Measurements from ENCODE around the gene LRRC7. TPM values are rescaled to one million over a fixed set of nuclear protein-coding genes. Genes with fewer than 3 reads are reported as not detected.

Gene LRRC7
- total and polyA plus RNA-seq, 4 donors: 6.1 TPM; not detected in 3

DNA sequence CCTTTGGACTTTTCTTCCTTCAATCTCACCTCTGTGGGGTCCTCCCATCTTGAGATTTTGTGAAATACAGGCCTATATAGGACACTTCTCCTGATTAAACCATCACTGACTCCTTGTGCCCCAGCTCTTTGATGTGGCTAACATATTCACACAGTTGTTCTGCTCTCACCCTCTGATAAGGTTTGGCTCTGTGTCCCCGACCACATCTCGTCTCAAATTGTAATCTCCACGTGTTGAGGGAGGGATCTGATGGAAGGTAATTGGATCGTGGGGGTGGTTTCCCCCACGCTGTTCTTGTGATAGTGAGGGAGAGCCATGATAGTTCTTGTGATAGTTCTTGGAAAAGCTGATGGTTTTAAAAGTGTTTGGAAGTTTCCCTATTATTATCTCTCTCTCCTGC, 19.7 kb downstream of the LRRC7 start:
- ATAC-seq (ENCODE audit: insufficient read depth, low FRiP score): no peak
- Histone ChIP-seq H3K27ac (ENCODE audit: low read depth in 1 of 2, low read length in 1 of 2) (no peak overlapping the region), H3K36me3 (ENCODE audit: control insufficient read depth in 4 of 4, insufficient read depth in 4 of 4, low read length in 4 of 4) (no peaks in the 10 kb centered on the region), H3K9ac (ENCODE audit: insufficient read depth in 1 of 2, low read length in 2 of 2) (no peak overlapping the region), H3K4me3 (no peak overlapping the region), H3K27me3 (ENCODE audit: control insufficient read depth in 3 of 3, insufficient read depth in 3 of 3, low read length in 2 of 3) (no peaks in the 10 kb centered on the region), H3K4me1 (ENCODE audit: control insufficient read depth in 5 of 5, insufficient read depth in 5 of 5, low read length in 5 of 5) (peaks cover 0 to 10% (median 0%) of the 10 kb centered on the region in 5 donors), H3K9me3 (ENCODE audit: control insufficient read depth in 4 of 4, insufficient read depth in 3 of 4, low read length in 3 of 4) (no peaks in the 10 kb centered on the region)
- 60 to 77% methylated on average over 5 of the region's 5 CpGs for WGBS, 2 donors
- no peak for DNase-seq
- TF ChIP-seq, protein P1, sequence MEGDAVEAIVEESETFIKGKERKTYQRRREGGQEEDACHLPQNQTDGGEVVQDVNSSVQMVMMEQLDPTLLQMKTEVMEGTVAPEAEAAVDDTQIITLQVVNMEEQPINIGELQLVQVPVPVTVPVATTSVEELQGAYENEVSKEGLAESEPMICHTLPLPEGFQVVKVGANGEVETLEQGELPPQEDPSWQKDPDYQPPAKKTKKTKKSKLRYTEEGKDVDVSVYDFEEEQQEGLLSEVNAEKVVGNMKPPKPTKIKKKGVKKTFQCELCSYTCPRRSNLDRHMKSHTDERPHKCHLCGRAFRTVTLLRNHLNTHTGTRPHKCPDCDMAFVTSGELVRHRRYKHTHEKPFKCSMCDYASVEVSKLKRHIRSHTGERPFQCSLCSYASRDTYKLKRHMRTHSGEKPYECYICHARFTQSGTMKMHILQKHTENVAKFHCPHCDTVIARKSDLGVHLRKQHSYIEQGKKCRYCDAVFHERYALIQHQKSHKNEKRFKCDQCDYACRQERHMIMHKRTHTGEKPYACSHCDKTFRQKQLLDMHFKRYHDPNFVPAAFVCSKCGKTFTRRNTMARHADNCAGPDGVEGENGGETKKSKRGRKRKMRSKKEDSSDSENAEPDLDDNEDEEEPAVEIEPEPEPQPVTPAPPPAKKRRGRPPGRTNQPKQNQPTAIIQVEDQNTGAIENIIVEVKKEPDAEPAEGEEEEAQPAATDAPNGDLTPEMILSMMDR (IDR thresholded peaks at IDR 0.05; ENCODE audit: control extremely low read depth, extremely low read depth): no peak

DNA sequence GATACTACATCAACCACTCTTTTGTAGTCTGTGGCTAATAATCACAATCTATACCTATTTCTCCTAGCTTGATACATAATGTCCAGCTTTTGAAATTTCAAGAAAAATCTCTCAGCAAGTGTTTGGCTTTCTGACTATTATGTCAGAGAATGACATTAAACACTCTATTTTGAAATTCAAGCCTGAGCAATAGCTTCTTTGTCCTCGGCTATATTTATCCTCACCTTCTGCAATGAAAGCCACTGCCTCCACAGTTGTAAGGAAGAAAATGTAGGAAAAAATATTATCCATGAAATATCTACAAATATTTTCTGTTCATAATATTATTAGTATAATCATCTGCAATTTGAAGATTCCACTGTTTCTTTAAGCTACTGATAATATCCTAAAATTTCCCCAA, 22.1 kb downstream of the LRRC7 start:
- no peaks in the 10 kb centered on the region for H3K27me3 ChIP-seq (ENCODE audit: control insufficient read depth in 3 of 3, insufficient read depth in 3 of 3, low read length in 2 of 3)
- DNase-seq: no peak
- no peak overlapping the region for H3K27ac ChIP-seq (ENCODE audit: low read depth in 1 of 2, low read length in 1 of 2)
- TF ChIP-seq, protein P1 (IDR thresholded peaks at IDR 0.05; ENCODE audit: control extremely low read depth, extremely low read depth): no peak
- no peak overlapping the region for H3K4me3 ChIP-seq
- H3K9me3 ChIP-seq (ENCODE audit: control insufficient read depth in 4 of 4, insufficient read depth in 3 of 4, low read length in 3 of 4): no peaks in the 10 kb centered on the region
- no peak overlapping the region for H3K9ac ChIP-seq (ENCODE audit: insufficient read depth in 1 of 2, low read length in 2 of 2)
- ATAC-seq (ENCODE audit: insufficient read depth, low FRiP score): no peak
- no peaks in the 10 kb centered on the region for H3K36me3 ChIP-seq (ENCODE audit: control insufficient read depth in 4 of 4, insufficient read depth in 4 of 4, low read length in 4 of 4)
- peaks cover 0 to 10% (median 0%) of the 10 kb centered on the region in 5 donors for H3K4me1 ChIP-seq (ENCODE audit: control insufficient read depth in 5 of 5, insufficient read depth in 5 of 5, low read length in 5 of 5)
- WGBS, 2 donors: 88 to 94% methylated on average over 1 of the region's 1 CpG

DNA sequence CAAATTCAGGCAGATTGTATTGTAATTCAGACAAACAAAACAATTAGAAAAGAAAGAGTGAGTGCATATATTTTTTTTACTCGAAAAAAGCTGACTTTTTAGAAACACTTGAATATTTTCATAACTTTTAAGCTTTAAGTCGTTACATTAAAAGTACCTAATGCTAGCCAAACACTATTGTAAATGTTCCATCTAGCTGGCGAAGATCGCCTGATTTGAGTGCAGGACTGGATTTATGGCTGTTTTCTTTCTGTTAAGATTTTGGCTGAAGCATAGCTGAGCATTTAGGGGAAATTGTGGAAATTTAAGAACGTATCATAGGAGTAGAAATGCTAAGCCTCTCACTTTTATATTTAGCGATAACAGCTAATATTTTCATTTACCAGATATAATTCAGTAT, 24.6 kb downstream of the LRRC7 start:
- no peak overlapping the region for H3K9ac ChIP-seq (ENCODE audit: insufficient read depth in 1 of 2, low read length in 2 of 2)
- H3K4me1 ChIP-seq (ENCODE audit: control insufficient read depth in 5 of 5, insufficient read depth in 5 of 5, low read length in 5 of 5): no peaks in the 10 kb centered on the region
- no peaks in the 10 kb centered on the region for H3K27me3 ChIP-seq (ENCODE audit: control insufficient read depth in 3 of 3, insufficient read depth in 3 of 3, low read length in 2 of 3)
- TF ChIP-seq, protein P1 (IDR thresholded peaks at IDR 0.05; ENCODE audit: control extremely low read depth, extremely low read depth): no peak
- H3K36me3 ChIP-seq (ENCODE audit: control insufficient read depth in 4 of 4, insufficient read depth in 4 of 4, low read length in 4 of 4): no peaks in the 10 kb centered on the region
- H3K9me3 ChIP-seq (ENCODE audit: control insufficient read depth in 4 of 4, insufficient read depth in 3 of 4, low read length in 3 of 4): no peaks in the 10 kb centered on the region
- peak in 1 of 3 donors; percentile 32 for DNase-seq
- no peak overlapping the region for H3K4me3 ChIP-seq
- H3K27ac ChIP-seq (ENCODE audit: low read depth in 1 of 2, low read length in 1 of 2): no peak overlapping the region
- WGBS, 2 donors: 74 to 86% methylated on average over 6 of the region's 6 CpGs
- ATAC-seq (ENCODE audit: insufficient read depth, low FRiP score): no peak

DNA sequence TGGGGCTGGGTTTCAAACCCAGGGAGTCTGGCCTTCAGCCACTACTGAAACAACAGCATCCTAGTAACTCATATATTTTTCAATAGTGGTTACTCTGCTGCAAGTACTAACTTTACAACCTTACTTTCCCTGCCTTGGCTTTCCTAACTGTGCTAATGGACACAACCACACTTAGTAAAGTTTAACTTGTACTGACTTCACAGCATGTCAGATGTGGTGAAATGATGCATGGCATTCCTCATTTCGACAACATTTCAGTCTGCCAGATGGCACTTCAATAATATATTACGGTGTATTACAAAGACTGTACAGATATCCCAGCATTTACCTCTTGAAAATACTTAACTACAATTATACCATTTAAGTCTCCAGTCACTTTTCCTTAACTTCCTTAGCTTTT, 27.8 kb downstream of the LRRC7 start:
- TF ChIP-seq, protein P1 (IDR thresholded peaks at IDR 0.05; ENCODE audit: control extremely low read depth, extremely low read depth): no peak
- ATAC-seq (ENCODE audit: insufficient read depth, low FRiP score) (no peak), DNase-seq (no peak)
- Histone ChIP-seq H3K27me3 (ENCODE audit: control insufficient read depth in 3 of 3, insufficient read depth in 3 of 3, low read length in 2 of 3) (no peaks in the 10 kb centered on the region), H3K27ac (ENCODE audit: low read depth in 1 of 2, low read length in 1 of 2) (no peak overlapping the region), H3K9me3 (ENCODE audit: control insufficient read depth in 4 of 4, insufficient read depth in 3 of 4, low read length in 3 of 4) (no peaks in the 10 kb centered on the region), H3K9ac (ENCODE audit: insufficient read depth in 1 of 2, low read length in 2 of 2) (no peak overlapping the region), H3K4me1 (ENCODE audit: control insufficient read depth in 5 of 5, insufficient read depth in 5 of 5, low read length in 5 of 5) (no peaks in the 10 kb centered on the region), H3K36me3 (ENCODE audit: control insufficient read depth in 4 of 4, insufficient read depth in 4 of 4, low read length in 4 of 4) (no peaks in the 10 kb centered on the region), H3K4me3 (no peak overlapping the region)
- WGBS, 2 donors: 82 to 92% methylated on average over 2 of the region's 2 CpGs

Measured in lung (tissue), 12 donors.